Activated T-cell treated with anti-CD3 and anti-CD28 coated beads, Interleukin-2, amount 50 U/mL, for 1 hour (primary cell): ENCODE results near the gene FIBCD1.

Source experiments
- DNase-seq: peaks from one replicate; pipeline ENCODE4 v3.0.0-alpha.2; 2020

Gene FIBCD1

DNA sequence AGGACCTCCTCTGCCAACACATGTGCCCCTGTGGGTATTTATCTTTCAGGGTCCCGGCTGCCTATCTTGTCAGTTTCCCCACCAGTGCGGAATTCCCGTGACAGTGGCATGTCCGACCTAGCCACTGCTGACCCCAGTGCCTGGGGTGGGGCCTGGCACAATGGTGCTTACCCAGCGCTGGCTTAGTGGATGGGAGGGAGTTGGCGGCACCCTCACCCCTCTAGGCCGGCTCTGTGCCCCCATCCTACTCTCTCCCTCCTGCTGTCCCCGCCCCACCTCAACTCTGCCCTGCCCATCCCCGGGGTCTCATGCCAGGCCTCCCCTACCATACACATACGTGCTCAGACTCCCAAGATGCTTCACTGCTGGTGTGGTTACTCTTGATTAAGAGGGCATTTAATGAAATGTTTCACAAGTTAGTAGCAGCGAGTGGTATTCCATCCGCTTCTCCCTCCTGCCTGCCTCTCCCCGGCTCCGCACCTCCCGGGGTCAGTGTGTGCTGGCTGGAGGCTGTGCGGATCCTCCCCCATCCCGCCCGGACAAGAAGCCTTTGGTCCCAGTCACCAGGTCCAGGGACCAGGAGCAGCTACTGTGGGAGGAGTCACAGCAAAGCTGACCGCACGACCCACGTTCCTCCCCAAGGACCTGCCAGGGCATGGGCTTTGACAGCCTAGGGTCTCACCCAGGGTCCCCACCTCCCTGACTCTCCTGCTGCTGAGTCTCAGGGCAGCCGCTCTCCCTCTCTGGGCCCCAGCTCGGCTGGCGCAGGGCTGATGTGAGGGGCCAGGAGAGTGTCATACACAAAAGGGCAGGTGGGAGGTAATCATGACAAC is 32.9 kb downstream of the FIBCD1 start:
- DNase-seq: no peak

DNA sequence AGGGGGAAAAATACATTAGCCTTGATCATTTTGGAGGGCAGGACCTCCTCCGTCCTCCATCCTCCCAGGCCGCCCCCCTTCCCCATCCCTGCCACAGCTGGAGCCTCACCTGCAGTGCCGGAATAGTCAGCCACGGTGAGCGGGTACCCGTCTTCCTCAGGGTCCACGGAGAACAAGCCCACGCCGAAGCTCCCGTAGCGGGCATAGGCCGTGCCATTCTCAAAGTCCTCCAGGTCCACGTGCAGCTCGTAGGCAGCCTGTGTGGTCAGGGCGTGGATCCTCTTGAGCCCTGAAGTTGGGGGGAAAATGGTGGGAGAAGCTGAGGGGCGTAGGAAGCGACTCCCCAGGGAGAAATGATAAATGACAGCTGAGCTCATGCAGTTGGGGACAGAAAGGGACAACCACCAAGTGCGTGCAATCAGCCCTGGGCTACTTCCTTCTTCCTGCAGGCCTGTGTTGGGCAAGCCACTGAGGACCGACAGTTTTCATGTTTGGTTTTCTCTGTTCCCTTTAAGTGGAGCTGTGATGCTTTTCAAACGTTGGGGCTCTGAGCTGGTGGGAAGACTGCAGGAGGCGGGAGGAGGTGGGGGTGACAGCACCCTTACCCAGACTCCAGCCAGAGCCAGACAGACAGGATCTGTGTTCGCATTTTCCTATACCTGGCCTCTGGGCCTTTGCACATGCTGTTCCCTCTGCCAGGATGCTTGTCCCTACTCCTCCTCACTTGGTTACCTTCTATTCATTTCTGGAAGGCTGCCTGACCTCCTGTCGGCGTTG is 33.7 kb downstream of the FIBCD1 start:
- DNase-seq: no peak

DNA sequence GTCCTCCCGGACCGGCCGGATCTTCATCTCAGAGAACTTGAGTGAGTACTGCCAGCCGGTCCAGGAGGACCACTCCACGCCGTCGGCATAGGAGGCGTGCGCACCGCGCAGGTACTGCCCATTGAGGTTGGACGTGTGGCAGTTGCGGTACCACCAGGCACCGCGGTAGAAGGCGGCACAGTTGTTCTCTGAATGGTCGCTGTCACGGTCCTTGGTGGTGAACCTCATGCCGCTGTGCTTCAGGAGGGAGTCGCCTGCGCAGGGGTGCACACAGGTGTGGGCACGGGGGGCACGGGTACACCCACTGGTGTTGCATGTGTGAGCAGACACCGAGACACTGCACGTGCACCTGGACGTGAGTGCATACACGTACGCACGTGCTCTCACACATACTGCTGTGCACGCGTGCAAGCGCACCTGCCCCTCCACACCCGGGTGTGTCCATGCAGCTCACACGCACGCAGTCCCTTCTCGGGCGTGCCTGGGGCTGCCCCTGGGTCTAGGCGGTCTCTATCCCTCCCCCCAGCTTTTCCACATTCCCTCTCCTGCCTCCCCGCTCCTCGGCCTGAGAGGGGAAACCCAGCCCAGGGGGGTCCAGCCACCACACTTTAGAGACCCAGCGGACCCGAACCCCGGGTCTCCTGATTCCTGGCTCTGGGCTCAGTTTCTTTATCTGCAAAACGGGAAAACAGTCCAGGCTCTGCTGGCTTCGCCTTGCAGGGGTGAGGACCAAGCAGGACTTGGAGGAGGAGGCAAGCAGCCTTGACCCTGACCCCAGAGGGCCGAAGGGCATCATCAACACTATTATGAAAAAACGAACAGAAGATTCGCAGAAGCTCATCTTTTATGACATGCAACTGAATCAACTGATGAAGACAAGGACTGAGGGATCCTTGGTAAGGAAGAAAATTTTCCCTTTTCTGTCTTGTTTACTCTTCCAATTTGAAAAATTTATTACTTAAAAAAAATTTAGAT is 34.7 kb downstream of the FIBCD1 start:
- no peak for DNase-seq

DNA sequence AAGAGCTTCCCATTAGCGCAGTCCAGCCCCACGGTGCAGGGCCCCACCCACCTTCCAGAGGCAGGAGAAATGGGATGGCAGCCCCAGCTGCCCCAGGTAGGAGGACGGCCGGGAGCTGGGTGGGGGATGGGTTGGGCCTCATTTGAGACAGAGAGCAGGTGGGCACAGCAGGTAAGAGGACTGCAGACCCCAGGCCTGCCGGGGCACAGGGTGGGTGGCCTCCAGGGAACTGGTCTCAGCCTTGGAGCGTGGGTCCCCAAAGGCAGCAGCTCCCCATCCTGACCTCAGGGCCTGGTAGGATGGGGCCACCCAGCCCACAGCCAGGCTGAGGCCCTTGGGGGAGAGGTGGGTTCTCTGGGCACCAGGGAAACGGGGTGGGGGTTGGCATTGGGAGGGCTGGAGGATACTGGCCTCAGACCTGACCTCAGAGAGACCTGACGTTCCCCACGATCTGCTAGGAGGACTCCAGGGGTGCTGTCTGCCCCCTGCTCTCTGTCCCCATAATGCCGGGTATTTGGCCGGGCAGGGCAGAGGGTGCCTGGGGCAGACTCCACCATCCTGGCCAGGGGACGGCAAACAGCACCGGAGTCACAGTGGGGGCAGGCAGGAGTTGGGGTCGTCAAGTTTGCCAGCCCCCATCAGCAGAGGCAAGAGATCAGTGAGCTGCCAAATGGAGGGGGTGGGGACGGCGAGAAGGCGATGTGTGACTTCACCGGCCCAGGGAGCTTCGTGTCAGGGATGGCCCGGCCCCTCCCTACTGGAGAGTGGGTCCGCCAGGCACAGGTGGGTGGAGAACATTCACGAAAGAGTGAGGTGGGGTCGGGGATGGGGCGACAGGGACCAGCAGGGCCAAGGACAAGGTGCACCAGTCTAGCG is 35.6 kb downstream of the FIBCD1 start:
- no peak for DNase-seq

DNA sequence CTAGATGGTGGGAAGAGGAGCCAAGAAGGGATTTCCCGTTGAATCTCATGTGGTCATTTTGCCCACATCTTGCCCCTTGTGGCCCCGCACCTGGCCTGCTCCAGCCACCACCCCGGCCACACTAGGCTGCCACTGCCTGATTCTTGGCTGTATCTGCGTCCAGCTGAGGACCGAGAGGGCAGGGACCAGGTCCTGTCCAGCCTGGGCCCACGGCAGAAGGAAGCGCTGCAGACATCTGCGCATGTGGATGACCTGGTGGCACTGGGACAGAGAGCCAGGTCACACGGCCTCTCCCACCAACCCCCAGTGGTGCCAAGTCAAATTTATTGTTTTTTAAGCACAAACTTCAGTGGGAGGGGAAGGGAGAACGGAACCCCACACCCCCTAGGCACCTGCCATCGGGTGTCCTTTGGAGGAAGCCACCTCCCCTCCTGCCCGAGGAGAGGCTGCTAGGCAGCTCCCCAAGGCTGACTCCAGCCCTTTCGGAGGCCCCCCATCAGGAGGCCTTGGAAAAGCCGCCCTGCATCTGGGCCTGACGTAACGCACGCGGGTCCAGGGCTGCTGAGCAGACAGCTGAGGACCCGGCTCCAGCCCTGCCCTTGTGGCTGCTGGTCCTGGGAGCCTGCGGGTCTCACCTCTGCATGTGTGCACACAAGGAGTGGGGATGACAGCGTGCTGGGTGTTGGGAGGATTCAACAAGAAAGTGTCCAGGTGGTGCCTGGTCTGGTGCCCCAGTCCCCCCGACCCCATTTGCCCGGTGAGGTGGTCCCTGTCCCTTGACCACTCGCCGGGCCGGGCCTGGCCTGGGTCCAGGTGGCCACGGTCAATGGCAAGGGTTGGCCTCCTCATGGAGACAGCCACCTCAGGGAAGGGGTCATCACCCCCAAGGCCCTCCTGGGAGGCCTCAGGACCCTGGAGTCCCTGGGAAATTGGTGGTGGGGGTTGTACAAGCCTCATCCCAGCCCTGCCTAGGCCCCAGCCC is 36.6 kb downstream of the FIBCD1 start:
- no peak for DNase-seq

DNA sequence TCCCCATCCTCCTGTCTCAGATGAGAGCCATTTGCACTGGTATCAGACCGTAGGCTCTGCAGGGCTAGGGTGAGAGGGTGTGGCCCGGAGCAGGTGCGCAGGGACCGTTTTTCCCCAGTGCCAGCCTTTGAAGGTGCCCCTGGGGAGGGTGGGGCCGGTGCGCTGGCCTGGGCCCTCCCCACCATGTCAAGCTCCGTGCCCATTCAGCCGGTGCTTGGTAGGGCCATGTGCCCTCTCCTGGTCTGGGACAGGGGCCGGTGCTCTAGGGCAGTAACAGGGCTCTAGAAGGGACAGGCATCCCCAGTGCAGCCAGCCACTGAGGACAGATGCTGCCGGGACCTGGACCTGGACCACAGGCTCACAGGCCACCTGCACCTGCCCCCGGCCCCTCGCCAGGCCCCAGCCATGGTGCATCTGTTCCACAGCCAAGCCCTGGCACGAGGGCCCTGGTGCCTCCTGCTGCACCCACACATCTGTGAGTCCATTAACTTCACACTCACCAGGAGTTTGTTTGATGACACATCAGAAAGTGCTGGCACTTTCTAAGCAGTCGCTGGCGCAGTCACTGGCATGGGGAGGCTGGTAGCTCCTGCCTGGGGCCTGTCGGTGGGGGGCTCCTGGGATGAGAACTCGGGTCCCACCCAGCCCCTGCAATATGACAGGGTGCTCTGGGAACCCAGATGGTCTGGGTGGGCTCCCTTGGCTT is 37.4 kb downstream of the FIBCD1 start:
- DNase-seq: no peak

DNA sequence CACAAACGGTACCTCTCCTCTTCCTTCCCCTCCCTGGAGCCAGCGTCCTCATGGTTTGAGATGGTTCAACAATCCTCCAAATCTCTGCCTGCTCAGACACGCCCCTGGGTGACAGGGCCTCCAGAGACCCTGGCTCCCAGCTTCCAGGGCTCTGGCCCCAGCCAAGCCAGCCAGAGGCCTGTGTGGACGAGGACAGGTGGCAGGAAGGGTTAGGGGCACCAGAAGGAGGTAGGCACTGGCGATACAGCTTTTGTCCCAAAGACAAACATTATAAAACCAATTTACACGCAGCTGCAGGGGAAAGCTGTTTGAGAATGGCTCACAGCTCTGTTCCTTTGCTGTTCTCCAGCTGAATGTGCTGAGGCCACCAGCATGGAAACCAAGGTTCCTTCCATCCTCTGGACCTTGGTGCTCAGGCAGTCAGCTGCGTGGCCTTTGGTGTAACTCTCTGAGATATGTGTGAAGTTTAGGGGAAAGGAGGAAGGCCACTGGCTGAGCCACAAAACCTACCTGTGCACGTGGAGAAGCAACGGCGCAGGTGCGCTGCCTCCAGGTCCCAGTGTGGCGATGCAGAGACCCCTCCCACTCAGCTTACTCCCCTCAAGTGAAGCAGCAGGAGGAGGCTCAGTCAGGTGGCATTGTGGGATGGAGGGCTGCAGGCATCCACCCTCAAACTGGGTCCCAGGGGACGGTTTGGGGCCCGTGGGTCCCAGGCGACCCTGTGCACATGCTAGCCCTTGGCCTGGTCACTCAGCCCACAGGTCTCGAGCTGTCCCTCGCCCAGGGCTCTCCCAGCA is 38.1 kb downstream of the FIBCD1 start:
- DNase-seq: no peak

DNA sequence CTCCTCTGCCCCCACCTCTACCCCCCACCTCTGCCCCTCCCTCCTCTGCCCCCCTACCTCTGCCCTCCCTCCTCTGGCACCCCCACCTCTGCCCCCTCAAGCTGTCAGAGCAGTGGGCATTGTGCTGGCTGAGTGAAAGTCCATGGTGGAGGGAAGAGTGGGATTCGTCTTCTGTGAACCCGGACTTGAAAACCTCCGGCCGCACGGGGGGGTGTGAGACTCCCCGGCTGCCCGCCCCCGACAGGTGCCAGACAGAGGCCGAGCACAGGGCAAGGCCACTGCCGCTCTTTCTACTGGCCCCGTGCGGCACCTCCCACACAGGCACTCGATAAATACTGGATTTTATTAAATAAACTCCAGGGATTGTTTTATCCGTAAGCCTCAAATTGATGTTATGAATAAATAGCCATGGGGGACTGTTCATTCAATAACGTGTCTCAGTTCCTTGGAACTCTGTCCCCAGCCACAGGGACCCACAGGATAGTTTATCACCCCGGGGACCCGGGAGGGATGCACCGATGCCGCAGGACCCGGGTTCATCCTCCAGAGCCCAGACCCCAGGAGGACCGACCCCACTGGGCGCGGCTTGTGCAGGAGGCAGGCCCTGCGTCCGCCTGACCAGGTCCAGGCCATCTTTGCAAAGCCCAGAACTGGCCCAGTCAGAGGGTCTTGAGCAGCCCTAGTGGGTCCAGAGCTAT is 39.8 kb downstream of the FIBCD1 start:
- DNase-seq: no peak

DNA sequence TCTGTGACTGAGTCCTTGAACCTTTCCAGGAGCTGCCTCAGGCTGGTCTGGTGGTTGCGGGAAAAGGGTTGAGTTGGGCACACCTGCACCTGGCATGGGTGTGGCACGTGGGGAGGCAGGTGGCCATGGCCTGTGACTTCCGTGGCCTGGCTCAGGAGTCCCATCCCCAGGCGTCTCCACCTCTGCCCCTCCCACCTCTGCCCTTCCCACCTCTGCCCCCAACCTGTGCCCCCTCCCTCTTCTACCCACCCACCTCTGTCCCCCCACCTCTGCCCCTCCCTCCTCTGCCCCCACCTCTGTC is 40.5 kb downstream of the FIBCD1 start:
- no peak for DNase-seq

DNA sequence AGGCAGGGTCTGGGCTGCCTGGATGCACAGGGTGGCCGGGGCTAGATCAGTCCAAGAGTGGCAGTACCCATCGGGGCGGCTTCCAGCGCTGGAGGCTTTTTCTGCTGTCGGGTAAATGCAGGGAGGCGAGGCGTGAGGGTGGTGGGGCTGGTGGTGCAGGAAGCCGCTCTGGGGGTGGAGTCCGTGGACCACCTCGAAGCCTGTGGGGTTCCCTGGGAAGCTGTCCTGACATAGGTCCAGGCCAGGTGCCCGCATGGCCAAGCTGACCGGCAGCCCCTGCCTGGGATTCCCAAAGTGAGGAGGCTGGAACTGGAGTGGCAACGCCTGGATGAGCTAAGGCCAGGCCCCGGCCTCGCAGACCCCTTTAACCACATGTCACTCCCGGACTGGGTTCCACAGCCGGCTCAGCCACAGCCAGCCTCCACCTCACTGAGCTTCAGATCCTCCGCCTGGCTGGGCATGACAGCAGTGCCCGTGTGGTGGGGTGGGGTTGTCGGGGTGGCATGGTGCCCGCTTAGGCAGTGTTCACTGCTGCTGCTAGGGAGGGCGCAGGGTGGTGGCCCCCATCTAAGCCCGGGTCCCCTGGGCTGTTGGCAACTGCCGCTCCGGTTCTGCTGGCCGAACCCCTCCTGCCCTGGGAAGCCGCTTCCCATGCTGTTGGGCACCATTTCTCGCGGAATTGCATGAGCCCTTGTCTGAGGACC is 41.0 kb downstream of the FIBCD1 start:
- DNase-seq: no peak

DNA sequence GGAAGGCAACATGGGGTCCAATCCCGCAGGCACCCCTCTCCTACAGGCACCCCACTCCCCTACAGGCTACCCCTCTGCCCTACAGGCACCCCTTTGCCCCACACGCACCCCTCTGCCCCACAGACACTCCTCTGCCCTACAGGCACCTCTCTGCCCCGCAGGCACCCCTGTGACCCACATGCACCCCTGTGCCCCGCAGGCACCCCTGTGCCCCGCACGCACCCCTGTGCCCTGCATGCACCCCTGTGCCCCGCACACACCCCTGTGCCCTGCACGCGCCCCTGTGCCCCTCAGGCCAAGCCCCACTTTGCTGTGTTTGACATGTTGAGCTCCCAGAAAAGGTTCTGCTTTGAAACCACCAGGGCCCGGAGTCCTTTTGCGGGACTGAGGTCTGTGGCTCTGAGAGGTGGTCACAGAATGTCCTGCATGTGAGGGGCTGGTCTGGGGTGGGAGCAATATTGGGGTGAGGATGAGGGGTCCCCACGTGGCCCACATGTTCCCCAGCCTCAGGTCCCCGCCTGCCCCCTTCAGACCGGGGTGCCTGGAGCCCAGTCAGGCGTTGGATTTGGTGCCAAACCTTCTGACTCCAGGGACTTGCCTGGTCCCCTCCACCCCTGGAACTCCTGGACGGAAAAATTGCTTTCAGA is 41.8 kb downstream of the FIBCD1 start:
- no peak for DNase-seq

DNA sequence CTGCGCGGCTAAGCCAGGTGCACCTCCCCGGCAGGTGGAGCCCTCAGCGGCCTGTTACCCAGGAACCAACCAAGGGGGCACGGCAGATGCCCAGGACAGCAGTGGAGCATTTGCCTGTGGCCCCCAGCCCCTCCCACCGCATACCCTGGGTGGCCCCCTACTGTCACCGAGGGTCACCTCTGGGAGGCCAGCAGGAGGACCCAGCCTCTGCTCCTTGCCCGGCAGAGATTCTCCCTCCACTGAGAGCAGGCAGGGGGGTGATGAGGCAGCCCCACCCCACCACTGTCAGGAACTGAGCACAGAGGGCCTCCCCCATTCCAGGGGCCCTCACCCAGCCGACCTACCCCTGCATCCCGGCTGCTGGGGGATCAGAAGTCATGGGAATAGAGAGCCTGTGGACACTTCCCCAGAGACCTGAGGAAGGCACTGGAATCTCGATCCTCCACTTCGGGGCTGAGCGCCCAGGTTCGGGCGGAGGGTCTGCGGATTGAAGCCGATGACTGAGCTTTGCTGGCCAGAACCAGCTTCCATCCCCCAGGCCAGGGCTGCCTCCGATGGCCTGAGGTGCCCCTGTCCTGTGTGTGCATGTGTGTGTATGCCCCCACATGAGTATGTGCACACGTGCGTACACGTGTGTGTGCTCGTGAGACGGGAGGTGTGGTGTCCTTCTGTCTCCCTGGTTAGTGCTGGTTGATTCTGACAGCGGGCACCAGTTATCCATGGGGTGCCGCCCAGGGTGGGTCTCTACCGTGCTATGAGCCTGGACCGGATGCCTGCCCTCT is 42.6 kb downstream of the FIBCD1 start, which contains the start of gene QRFP:
Gene QRFP, minus strand, starts transcription at position 580 of the 782 bp plus-strand sequence. CDS start 2,974 bp downstream, outside the sequence.
- no peak for DNase-seq

DNA sequence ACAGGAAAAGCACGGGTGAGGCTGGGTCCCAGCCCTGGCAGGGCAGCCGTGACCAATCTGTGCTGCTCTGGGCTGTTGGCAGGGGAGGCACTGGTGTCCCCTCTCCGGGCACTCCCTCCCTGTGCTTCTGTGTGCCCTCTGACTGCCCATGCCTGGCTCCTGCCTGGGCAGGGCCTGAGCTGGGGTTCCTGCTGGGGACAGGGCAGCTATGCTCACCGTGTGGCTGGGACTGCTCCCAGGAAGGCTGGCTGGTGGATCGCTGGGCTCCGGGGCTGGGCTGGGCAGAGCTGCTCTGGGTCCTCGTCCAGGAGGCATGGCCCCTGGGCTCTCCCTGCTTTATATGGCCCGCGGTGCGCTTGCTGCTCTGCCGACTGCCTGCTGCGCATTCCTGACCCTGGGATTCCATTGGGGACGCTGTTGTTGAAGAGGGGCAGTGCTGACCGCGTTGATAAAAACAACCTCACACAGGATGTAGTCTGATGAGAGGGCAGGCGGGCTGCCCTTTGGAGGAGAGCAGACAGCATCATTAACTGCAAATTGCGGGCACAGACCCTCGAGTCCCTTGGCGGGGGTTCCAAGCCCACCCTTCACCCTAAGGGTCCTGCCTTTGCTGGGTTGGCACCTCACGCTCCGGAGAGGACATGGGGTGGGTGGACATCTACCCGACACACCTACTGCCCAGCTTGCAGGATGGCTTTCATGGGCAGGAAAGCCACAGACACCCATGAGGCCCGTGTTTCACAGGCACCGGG is 43.4 kb downstream of the FIBCD1 start:
- no peak for DNase-seq

DNA sequence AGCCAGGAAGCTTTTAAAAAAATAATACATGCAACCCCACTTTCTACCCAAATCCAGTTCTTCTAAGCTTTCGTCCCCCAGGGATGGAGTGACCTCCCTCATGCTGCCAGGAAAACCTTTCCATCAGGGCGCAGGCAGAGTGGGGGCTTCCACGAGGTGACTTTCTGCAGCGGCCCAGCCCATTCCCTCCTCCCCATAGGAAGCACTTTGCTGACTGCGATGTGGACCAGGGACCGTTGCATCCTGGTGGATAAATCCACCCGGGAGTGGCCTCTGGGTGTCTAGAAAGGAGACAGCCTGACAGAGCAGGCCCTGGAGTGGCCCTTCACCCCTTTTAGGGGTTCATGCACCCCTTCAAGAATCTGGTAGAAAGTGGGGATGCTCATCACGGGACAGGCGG is 44.0 kb downstream of the FIBCD1 start:
- DNase-seq: no peak

DNA sequence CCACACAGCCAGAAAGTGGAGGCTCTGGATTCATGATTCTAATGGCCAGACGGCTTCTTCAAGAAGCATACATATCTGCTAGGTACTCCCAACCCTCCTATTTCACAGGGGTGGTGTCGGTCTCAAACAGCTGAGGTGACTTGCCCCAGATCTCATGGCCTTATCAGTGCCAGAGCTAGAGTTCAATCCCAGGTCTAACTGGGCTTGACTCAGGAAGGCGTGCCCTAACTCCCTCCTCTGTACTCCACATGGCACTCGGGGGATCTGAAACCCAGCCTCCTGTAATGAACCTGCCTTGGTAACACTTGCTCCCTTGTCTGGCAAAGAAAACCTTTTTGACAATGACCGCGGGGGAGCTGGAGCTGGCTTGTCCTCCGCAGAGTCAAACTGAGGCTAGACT is 44.5 kb downstream of the FIBCD1 start:
- DNase-seq: no peak
